Immature natural killer cell (primary cell): ENCODE data around the gene CLEC4G. TPM values are rescaled to one million over a fixed set of nuclear protein-coding genes. Genes with fewer than 3 reads are reported as not detected.
A peak's percentile ranks its signal among the peaks of the same experiment; 100 is the strongest.
"Not testable (repeated sequence)": the region's sequence is repeated elsewhere in the genome, so short reads cannot be mapped to it uniquely, and the experiment has no call there.

Experiments
- DNase-seq, 3 donors: peaks; one replicate each; pipeline ENCODE4 v3.0.0; 2022; ENCODE audit warnings: mixed read lengths in 1 of 3
- H3K27ac Mint-ChIP-seq, 6 donors: one replicate each; pipeline ENCODE4 v1.8.0; 2020; ENCODE audit warnings: mixed read lengths in 6 of 6, mild to moderate bottlenecking in 5 of 6, inconsistent platforms in 4 of 6, moderate library complexity in 3 of 6
- H3K27me3 Mint-ChIP-seq, 3 donors: one replicate each; pipeline ENCODE4 v1.8.0; 2020 to 2021; ENCODE audit warnings: low read depth in 3 of 3, mild to moderate bottlenecking in 3 of 3, mixed read lengths in 3 of 3, moderate library complexity in 3 of 3, inconsistent platforms in 1 of 3
- H3K36me3 Mint-ChIP-seq, 3 donors: one replicate each; pipeline ENCODE4 v1.8.0; 2020; ENCODE audit warnings: mixed read lengths in 3 of 3, inconsistent platforms in 2 of 3, mild to moderate bottlenecking in 2 of 3
- H3K4me1 Mint-ChIP-seq, 2 donors: one replicate each; pipeline ENCODE4 v1.8.0; 2020; ENCODE audit warnings: inconsistent platforms in 2 of 2, mild to moderate bottlenecking in 2 of 2, mixed read lengths in 2 of 2, moderate library complexity in 1 of 2
- H3K4me3 Mint-ChIP-seq, 5 donors: one replicate each; pipeline ENCODE4 v1.8.0; 2020; ENCODE audit warnings: mild to moderate bottlenecking in 5 of 5, mixed read lengths in 5 of 5, inconsistent platforms in 3 of 5, moderate library complexity in 3 of 5
- H3K9me3 Mint-ChIP-seq, 6 donors: one replicate each; pipeline ENCODE4 v1.8.0; 2020; ENCODE audit warnings: mild to moderate bottlenecking in 6 of 6, mixed read lengths in 6 of 6, inconsistent platforms in 4 of 6, moderate library complexity in 3 of 6
- polyA plus RNA-seq, 3 donors: library from polyadenylated mRNA; unstranded; fragments of 300-500 nt; fragmentation: Illumina TruSeq; gene quantifications; one replicate each; pipeline ENCODE4 v1.2.3, GENCODE V29; 2021

Gene CLEC4G, protein sequence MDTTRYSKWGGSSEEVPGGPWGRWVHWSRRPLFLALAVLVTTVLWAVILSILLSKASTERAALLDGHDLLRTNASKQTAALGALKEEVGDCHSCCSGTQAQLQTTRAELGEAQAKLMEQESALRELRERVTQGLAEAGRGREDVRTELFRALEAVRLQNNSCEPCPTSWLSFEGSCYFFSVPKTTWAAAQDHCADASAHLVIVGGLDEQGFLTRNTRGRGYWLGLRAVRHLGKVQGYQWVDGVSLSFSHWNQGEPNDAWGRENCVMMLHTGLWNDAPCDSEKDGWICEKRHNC
- under 1 TPM in 1 of 3 donors, not detected in 2; 0.43 TPM for polyA plus RNA-seq

DNA sequence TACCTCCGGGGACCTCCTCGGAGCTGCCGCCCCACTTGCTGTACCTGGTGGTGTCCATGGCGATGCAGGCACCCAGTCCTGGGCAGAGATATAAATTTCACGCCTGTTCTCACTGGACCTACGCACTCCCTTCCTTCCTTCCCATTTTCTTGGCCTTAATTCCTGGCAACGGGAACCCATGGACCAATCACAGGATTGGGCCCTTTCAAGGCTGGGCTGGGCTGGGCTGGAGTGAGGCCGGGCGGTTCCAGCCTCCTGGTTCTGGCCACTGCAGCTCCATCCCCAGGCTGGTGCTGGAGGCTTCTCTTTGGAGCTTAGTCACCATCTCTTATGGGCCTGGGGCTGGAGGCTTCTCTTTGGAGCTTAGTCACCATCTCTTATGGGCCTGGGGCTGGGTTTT, at the start of gene CLEC4G:
Gene CLEC4G, minus strand, starts transcription at position 66 of the 400 bp plus-strand sequence. Its CDS starts 8 bp downstream, at position 58.
- no peaks in the 10 kb centered on the region for H3K36me3 Mint-ChIP-seq
- H3K4me3 Mint-ChIP-seq, result no peak within 1 kb of the TSS
- DNase-seq, result no peak
- H3K27me3 Mint-ChIP-seq, result peaks cover 9 to 34% (median 14%) of the 10 kb centered on the region in 3 donors
- H3K9me3 Mint-ChIP-seq, result no peaks in the 10 kb centered on the region
- H3K4me1 Mint-ChIP-seq, result no peaks in the 10 kb centered on the region
- no peak within 1 kb of the TSS for H3K27ac Mint-ChIP-seq

DNA sequence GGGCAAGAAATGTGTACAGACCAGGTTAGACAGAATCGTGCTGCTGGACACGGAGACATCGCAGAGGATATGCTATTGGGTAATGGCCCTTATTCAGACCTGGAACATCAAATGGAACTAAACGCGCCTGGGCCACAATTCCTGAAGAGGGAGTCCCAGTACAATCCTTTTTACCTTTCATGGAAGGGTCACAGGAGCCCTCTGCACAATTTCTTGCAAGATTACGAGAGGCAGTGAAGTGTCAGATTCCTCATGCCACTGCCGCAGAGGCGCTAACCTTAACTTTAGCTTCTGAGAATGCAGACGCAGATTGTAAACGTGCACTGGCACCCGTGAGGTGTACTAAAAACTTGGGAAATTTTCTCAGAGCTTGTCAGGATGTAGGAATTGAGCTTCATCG, 49.2 kb upstream of the CLEC4G start:
- peaks cover 0 to 7% (median 0%) of the 10 kb centered on the region in 6 donors for H3K9me3 Mint-ChIP-seq
- no peaks in the 10 kb centered on the region for H3K36me3 Mint-ChIP-seq
- no peaks in the 10 kb centered on the region for H3K4me1 Mint-ChIP-seq
- H3K27me3 Mint-ChIP-seq, result peaks cover 9 to 20% (median 18%) of the 10 kb centered on the region in 3 donors
- no peak for DNase-seq
- H3K27ac Mint-ChIP-seq, result no peak overlapping the region
- H3K4me3 Mint-ChIP-seq, result no peak overlapping the region

DNA sequence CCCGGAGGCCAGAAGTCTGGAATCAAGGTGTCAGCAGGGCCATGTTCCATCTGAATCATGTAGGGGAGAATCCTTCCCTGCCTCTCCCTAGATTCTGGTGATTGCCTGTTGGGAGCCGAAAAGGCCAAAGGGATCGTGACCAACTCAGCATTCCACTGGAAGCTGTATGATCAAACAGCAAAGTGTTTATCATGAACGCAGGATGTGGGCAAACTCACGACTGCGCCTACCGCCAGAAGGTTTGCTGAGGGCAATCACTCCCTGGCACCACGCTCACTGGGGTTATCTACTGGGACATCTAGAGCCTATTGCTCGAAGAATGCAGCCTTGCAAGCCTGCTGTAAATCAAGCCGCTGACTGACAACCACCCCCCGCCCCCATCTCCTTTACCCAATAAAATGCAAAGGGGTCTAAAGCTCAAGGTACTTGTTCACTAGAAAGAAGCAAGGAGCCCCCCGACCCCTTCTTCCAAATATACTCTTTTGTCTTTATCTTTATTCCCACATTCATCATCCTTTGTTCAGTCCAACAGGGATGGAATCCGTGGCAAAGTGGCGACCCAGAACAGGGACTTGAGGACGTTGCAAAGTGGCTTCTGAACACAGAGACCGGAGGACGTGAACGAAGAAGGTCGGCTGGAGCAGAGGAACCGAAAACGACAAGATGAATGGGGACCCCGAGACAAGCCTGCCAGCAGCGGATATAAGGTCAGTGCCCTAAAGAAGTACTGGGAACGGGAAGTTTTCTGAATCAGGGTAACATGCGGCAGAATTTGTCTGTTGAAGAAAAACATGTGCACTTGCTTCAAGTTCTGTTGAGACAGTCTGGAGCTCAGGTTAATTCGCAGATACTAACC, 47.9 kb upstream of the CLEC4G start:
- H3K9me3 Mint-ChIP-seq, result peaks cover 0 to 2% (median 0%) of the 10 kb centered on the region in 6 donors
- no peaks in the 10 kb centered on the region for H3K4me1 Mint-ChIP-seq
- peaks cover 4 to 20% (median 20%) of the 10 kb centered on the region in 3 donors for H3K27me3 Mint-ChIP-seq
- no peak overlapping the region for H3K27ac Mint-ChIP-seq
- DNase-seq, result no peak
- no peaks in the 10 kb centered on the region for H3K36me3 Mint-ChIP-seq
- H3K4me3 Mint-ChIP-seq, result no peak overlapping the region

DNA sequence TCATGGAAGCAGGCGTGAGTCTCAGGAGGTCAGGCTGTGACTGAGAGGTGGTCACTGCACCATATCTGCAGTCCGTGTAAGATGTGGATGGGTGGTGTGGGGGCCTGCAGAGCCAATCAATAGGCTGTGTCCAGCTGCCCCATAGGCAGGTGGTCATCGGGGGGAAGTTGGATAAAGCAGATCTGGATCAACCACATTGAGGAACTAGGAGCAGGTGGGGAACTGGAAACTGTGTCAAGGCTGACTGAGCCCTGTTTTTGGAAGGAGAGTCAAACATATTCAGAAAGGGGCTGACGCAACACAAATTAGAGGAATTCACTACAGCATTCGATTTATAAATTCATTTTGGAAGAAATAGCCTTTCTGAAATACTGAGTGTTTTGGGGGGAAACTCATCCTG, 46.2 kb upstream of the CLEC4G start:
- no peak for DNase-seq
- Mint-ChIP-seq H3K36me3 (no peaks in the 10 kb centered on the region), H3K27me3 (peaks cover 0 to 16% (median 10%) of the 10 kb centered on the region in 3 donors), H3K27ac (no peak overlapping the region), H3K4me3 (no peak overlapping the region), H3K9me3 (no peaks in the 10 kb centered on the region), H3K4me1 (peaks cover 0 to under 1% of the 10 kb centered on the region in 2 donors)

DNA sequence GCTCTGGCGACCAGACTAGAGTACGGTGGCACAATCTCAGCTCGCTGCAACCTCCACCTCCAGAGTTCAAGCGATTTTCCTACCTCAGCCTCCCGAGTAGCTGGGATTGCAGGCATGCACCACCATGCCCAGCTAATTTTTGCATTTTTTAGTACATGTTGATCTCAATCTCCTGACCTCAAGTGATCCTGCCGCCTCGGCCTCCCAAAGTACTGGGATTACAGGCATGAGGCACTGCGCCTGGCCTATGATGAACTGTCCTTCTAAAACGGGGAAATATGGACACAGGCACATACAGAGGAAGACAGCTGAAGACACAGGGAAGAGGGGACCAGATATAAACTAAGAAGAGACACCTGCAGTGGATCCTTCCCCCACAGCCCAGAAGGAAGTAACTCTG, 43.9 kb upstream of the CLEC4G start:
- H3K4me3 Mint-ChIP-seq, result no peak overlapping the region
- no peak overlapping the region for H3K27ac Mint-ChIP-seq
- H3K36me3 Mint-ChIP-seq, result no peaks in the 10 kb centered on the region
- H3K9me3 Mint-ChIP-seq, result no peaks in the 10 kb centered on the region
- peaks cover 8 to 13% of the 10 kb centered on the region in 2 donors for H3K4me1 Mint-ChIP-seq
- peaks cover 0 to 9% (median 6%) of the 10 kb centered on the region in 3 donors for H3K27me3 Mint-ChIP-seq
- no peak for DNase-seq

DNA sequence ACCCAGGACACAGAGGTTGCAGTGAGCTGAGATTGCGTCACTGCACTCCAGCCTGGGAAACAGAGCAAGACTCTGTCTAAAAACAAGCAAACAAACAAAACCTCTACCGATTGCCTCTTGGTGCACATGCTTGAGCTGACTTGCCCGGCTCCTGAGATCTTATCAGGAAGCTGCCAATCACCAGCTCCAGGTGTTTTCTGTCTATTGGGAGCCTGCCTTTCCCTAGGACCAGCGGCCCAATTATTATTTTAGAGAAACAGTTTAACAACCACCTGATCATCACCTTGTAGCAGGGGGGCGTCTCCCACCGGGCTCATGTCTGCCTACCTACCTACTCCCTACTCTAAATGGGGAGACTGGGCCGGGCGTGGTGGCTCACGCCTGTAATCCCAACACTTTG, 41.9 kb upstream of the CLEC4G start:
- H3K4me1 Mint-ChIP-seq, result peaks cover 8 to 13% of the 10 kb centered on the region in 2 donors
- peaks cover 0 to 8% (median 7%) of the 10 kb centered on the region in 3 donors for H3K27me3 Mint-ChIP-seq
- no peaks in the 10 kb centered on the region for H3K9me3 Mint-ChIP-seq
- DNase-seq, result no peak
- H3K36me3 Mint-ChIP-seq, result no peaks in the 10 kb centered on the region
- H3K4me3 Mint-ChIP-seq, result no peak overlapping the region
- H3K27ac Mint-ChIP-seq, result no peak overlapping the region

DNA sequence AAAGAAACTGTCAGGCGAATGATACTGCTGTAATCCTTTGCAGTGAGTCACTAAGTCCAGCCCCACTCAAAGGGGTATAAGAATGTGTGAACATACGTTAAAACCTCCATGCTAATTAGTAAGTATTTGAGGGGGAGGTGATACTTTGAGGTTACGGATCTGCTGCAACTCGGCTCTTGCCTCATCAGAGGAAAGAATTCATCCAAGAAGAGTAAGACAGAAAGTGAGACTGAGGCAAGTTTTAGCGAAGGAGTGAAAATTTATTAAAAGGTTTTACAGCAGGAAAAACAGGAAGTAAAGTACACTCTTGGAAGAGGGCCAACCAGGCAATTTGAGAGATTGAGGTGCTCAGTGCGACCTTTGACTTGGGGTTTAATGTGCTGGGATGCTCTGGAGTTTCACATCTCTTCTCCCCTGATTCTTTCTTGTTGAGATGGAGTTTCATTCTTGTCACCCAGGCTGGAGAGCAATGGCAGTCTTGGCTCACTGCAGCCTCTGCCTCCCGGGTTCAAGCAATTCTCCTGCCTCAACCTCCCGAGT, 40.9 kb upstream of the CLEC4G start:
- Mint-ChIP-seq H3K27ac (peak overlapping the region in 2 of 6 donors; percentile 14 to 33), H3K36me3 (no peaks in the 10 kb centered on the region), H3K4me3 (peak overlapping the region in 3 of 5 donors; percentile 18 to 66 (median 36)), H3K9me3 (no peaks in the 10 kb centered on the region), H3K4me1 (peaks cover 8 to 13% of the 10 kb centered on the region in 2 donors), H3K27me3 (peaks cover 0 to 15% (median 5%) of the 10 kb centered on the region in 3 donors)
- DNase-seq, result peak in 2 of 3 donors; percentile 13 to 26

DNA sequence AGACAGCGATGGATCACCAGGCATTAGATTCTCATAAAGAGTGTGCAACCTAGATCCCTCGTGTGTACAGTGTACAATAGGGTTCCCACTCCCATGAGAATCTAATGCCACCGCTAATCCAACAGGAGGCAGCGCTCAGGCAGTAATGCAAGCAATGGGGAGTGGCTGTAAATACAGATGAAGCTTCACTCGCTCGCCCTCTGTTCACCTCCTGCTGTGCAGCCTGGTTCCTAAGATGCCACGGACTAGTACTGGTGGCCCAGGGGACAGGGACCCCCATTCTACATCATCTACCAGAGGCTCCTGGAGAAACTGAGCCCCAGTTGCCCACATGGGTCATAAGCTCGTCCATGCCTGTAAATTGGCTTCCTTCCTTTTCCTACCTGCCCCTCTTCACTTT, 39.2 kb upstream of the CLEC4G start:
- Mint-ChIP-seq H3K4me3 (no peak overlapping the region), H3K27me3 (peaks cover 2 to 18% (median 10%) of the 10 kb centered on the region in 3 donors), H3K36me3 (no peaks in the 10 kb centered on the region), H3K4me1 (peaks cover 8 to 13% of the 10 kb centered on the region in 2 donors), H3K27ac (no peak overlapping the region), H3K9me3 (no peaks in the 10 kb centered on the region)
- DNase-seq, result no peak

DNA sequence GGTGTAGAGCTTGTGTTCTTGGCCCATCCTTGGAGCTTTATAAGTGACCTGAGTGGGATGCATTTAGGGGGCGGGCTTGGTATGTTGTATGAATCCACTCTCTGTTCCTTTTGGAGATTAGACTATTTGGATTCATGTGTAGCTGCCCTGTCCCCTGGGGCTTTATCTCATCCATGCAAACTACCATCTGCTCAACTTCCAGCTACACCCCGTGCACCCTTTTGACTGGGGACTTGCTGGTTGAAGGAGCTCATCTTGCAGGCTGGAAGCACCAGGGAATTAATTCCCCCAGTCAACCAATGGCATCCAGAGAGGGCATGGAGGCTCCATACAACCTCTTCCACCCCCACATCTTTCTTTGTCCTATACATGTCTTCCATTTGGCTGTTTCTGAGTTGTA, 37.3 kb upstream of the CLEC4G start:
- no peak overlapping the region for H3K27ac Mint-ChIP-seq

DNA sequence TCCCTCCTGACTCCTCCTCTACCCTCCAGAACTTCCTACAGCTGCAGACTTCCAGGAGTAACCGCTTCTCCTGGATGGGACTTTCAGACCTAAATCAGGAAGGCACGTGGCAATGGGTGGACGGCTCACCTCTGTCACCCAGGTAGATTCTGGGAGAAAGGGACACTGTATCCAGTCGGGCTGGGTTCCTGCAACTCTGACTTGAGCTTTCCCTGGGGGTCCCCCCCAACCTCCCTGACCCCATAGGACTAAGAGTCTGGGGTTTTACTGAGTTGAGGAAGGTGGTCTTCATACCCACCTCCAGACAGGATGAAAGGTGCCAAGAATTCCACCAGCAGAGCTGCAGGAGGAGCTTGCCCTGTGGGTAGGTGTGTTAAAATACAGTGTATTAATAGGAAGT, 35.6 kb upstream of the CLEC4G start:
- Mint-ChIP-seq H3K27me3 (peaks cover 2 to 18% (median 6%) of the 10 kb centered on the region in 3 donors), H3K9me3 (no peaks in the 10 kb centered on the region), H3K27ac (no peak overlapping the region), H3K36me3 (no peaks in the 10 kb centered on the region), H3K4me3 (no peak overlapping the region), H3K4me1 (peaks cover 2 to 6% of the 10 kb centered on the region in 2 donors)
- DNase-seq, result no peak

More for the DNA sequence above, 37.3 kb upstream of the CLEC4G start:
- Mint-ChIP-seq H3K4me1 (peaks cover 8 to 13% of the 10 kb centered on the region in 2 donors), H3K36me3 (no peaks in the 10 kb centered on the region), H3K4me3 (no peak overlapping the region), H3K9me3 (no peaks in the 10 kb centered on the region), H3K27me3 (peaks cover 2 to 18% (median 8%) of the 10 kb centered on the region in 3 donors)
- DNase-seq, result no peak

DNA sequence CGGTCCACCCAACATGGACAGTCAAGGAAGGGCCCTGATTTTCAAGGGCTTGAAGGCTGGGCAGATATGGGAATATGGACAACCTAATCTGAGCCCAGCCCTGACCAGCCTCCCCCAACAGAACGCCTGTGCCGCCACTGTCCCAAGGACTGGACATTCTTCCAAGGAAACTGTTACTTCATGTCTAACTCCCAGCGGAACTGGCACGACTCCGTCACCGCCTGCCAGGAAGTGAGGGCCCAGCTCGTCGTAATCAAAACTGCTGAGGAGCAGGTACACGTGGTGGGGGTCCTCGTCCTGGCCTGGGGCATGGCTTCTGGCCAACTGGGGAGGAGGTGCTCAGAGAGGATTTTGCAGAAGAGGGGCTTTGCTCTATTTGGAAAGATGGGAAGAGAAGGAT, 34.6 kb upstream of the CLEC4G start:
- no peak for DNase-seq
- Mint-ChIP-seq H3K4me1 (no peaks in the 10 kb centered on the region), H3K27me3 (peaks cover 2 to 24% (median 6%) of the 10 kb centered on the region in 3 donors), H3K9me3 (no peaks in the 10 kb centered on the region), H3K4me3 (no peak overlapping the region), H3K36me3 (no peaks in the 10 kb centered on the region), H3K27ac (no peak overlapping the region)

DNA sequence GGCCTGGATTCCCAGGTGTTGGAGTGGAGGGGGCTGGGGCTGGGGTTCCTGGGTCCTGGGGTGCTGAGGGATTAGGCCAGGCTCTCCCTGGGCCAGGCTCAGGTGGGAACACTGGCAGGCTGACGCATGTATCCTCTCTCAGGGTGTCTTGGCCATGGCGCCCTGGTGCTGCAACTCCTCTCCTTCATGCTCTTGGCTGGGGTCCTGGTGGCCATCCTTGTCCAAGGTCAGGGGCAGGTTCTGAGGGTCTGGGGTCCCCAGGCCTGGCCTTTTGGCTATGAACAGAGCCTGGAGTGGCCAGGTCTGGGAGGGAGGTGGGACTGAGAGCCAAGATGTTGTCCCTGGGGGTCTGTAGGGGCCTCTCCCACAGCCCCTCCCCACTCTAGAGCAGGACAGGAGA, 33.1 kb upstream of the CLEC4G start:
- H3K36me3 Mint-ChIP-seq, H3K27ac Mint-ChIP-seq, DNase-seq, H3K4me1 Mint-ChIP-seq, H3K9me3 Mint-ChIP-seq, H3K4me3 Mint-ChIP-seq: not testable (repeated sequence)
- H3K27me3 Mint-ChIP-seq, result peaks cover 2 to 24% (median 6%) of the 10 kb centered on the region in 3 donors

DNA sequence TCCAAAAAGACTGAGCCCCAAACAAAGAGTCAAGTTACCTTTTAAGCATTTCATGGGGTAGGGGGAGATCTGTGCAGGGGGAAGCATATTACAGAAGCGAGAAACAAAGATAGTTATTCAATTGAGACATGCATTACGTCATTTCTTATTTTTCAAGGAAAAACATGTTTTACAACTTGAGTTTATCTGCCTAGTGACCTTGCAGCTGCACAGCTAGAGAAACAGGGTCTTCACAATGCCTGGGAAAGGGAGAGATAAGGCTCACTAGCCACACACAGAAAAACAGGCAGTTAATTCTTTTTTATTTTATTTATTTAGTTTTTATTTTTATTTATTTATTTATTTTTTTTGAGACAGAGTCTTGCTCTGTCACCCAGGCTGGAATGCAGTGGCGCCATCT, 32.2 kb upstream of the CLEC4G start:
- peaks cover 2 to 18% (median 8%) of the 10 kb centered on the region in 3 donors for H3K27me3 Mint-ChIP-seq
- not testable (repeated sequence) for H3K27ac Mint-ChIP-seq, H3K4me1 Mint-ChIP-seq, H3K9me3 Mint-ChIP-seq, H3K4me3 Mint-ChIP-seq, H3K36me3 Mint-ChIP-seq, DNase-seq

DNA sequence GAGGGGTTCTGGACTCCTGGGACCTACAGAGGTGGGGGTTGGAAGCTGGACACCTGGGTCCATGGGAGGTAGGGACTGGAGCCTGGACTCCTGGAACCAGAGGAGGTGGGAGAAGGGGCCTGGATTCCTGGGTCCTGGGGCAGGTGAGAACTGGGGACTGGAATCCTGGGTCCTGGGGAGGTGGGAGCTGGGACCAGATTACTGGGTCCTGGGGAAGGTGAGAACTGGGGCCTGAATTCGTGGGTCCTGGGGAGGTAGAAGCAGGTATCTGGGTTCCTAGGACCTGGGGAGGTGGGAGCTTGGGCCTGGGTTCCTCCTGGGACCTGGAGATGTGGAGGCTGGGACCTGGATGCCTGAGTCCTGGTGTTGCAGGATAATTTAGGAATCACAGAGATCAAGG, 31.8 kb upstream of the CLEC4G start:
- Mint-ChIP-seq H3K27me3 (peaks cover 2 to 17% (median 8%) of the 10 kb centered on the region in 3 donors), H3K36me3 (peaks cover 0 to 6% (median 0%) of the 10 kb centered on the region in 3 donors), H3K9me3 (peaks cover 8 to 13% (median 12%) of the 10 kb centered on the region in 6 donors), H3K27ac (no peak overlapping the region), H3K4me1 (no peaks in the 10 kb centered on the region), H3K4me3 (no peak overlapping the region)
- DNase-seq, result no peak
